ENCODE measurements around the gene SAMD13.

DNA sequence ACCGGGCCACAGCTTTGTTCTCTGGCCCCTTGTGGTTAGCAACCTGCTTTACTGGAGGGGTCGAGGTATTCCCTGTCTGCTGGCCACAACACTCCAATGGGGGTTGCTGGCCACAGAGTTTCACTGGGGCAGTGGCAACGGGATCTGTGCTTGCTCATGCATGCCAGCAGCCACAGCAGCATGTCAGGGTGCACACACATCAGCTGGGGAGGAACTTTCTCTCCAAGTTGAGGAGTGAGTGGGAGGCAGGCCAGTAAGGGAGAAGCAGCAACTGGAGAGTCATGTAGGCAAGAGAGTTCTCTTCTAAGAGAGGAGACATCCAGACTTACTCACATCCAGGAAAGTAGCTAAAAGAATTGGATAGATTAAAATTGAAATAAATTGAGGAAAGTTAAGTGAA is 38.0 kb downstream of the SAMD13 start:
- TF ChIP-seq, protein P1, sequence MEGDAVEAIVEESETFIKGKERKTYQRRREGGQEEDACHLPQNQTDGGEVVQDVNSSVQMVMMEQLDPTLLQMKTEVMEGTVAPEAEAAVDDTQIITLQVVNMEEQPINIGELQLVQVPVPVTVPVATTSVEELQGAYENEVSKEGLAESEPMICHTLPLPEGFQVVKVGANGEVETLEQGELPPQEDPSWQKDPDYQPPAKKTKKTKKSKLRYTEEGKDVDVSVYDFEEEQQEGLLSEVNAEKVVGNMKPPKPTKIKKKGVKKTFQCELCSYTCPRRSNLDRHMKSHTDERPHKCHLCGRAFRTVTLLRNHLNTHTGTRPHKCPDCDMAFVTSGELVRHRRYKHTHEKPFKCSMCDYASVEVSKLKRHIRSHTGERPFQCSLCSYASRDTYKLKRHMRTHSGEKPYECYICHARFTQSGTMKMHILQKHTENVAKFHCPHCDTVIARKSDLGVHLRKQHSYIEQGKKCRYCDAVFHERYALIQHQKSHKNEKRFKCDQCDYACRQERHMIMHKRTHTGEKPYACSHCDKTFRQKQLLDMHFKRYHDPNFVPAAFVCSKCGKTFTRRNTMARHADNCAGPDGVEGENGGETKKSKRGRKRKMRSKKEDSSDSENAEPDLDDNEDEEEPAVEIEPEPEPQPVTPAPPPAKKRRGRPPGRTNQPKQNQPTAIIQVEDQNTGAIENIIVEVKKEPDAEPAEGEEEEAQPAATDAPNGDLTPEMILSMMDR (IDR thresholded peaks at IDR 0.05) = no peak
- TF ChIP-seq POLR2A (IDR thresholded peaks at IDR 0.05) (no peak), POLR2AphosphoS5 (IDR thresholded peaks at IDR 0.05; ENCODE audit: insufficient read depth in 1 of 2, low read depth in 1 of 2) (no peak)

Data from vagina (tissue), 2 donors.